ENCODE measurements around the gene ZFR.

The ZFR gene

DNA sequence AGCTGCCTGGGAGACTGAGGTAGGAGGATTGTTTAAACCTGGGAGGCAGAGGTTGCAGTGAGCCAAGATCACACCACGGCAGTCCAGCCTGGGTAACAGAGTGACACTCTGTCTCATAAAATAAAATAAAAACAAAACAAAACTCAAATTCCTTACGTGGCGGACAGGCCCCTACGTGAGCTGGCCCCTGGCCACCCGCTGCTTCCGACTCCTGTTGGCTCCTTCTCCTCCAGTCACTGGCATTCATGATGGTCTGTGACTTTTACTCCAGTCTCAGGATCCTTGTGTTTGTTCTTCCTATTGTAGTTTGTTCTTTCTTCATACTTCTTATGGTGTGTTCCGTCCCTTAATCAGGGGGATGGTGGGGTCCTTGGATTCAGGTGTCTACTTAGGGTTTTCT is 28.5 kb upstream of the ZFR start:
- H4K20me1 ChIP-seq (ENCODE audit: insufficient read depth, low read length) = no peaks in the 10 kb centered on the region
- H3K79me2 ChIP-seq (ENCODE audit: insufficient read depth, low read length) = no peaks in the 10 kb centered on the region
- H3K27ac ChIP-seq (ENCODE audit: low read length) = no peak overlapping the region
- TF ChIP-seq EZH2 (IDR thresholded peaks at IDR 0.05; ENCODE audit: borderline replicate concordance, low read depth, low read length, severe bottlenecking) (no peak), CTCF (IDR thresholded peaks at IDR 0.05; ENCODE audit: borderline replicate concordance, extremely low read depth, low read length, poor library complexity, severe bottlenecking) (no peak)
- H3K27me3 ChIP-seq (ENCODE audit: insufficient read depth, low read length, poor library complexity) = no peaks in the 10 kb centered on the region
- DNase-seq = no peak
- no peak overlapping the region for H2AFZ ChIP-seq (ENCODE audit: low read depth, low read length)
- H3K4me3 ChIP-seq (ENCODE audit: low read depth in 1 of 2, low read length in 2 of 2) = no peak overlapping the region
- H3K4me2 ChIP-seq (ENCODE audit: insufficient read depth, low read length) = no peak overlapping the region
- ATAC-seq (ENCODE audit: insufficient read depth, low read depth) = no peak
- no peaks in the 10 kb centered on the region for H3K36me3 ChIP-seq (ENCODE audit: insufficient read depth, low read length)
- no peak overlapping the region for H3K9ac ChIP-seq (ENCODE audit: low read depth, low read length)
- H3K4me1 ChIP-seq (ENCODE audit: insufficient read depth, low read length) = no peaks in the 10 kb centered on the region
- no peaks in the 10 kb centered on the region for H3K9me3 ChIP-seq (ENCODE audit: insufficient read depth, low read length, severe bottlenecking)

DNA sequence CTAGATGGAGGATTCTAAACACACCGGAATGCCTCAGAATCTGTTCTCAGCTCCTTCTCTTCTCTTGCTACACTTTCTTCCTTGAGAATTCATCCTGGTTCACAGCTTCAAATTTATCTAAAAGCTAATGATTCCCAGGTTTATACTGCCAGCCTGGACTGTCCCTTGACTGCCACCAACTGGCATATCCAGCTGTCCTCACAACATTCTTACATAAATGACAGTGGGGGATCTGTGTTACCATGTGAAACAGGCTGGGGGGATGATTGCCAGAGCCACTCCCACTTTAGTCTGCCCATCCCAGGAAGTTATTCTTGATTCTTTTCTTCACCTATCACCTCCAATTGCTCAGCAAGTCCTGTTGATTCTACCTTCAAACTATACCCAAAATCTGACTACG is 27.2 kb upstream of the ZFR start:
- Histone ChIP-seq H3K36me3 (ENCODE audit: insufficient read depth, low read length) (no peaks in the 10 kb centered on the region), H3K27me3 (ENCODE audit: insufficient read depth, low read length, poor library complexity) (no peaks in the 10 kb centered on the region), H3K9ac (ENCODE audit: low read depth, low read length) (no peak overlapping the region), H3K9me3 (ENCODE audit: insufficient read depth, low read length, severe bottlenecking) (no peaks in the 10 kb centered on the region), H3K79me2 (ENCODE audit: insufficient read depth, low read length) (no peaks in the 10 kb centered on the region), H3K4me2 (ENCODE audit: insufficient read depth, low read length) (no peak overlapping the region), H2AFZ (ENCODE audit: low read depth, low read length) (no peak overlapping the region), H4K20me1 (ENCODE audit: insufficient read depth, low read length) (no peaks in the 10 kb centered on the region), H3K27ac (ENCODE audit: low read length) (no peak overlapping the region), H3K4me1 (ENCODE audit: insufficient read depth, low read length) (no peaks in the 10 kb centered on the region), H3K4me3 (ENCODE audit: low read depth in 1 of 2, low read length in 2 of 2) (no peak overlapping the region)
- DNase-seq (no peak), ATAC-seq (ENCODE audit: insufficient read depth, low read depth) (no peak)
- TF ChIP-seq CTCF (IDR thresholded peaks at IDR 0.05; ENCODE audit: borderline replicate concordance, extremely low read depth, low read length, poor library complexity, severe bottlenecking) = no peak
- TF ChIP-seq EZH2 (IDR thresholded peaks at IDR 0.05; ENCODE audit: borderline replicate concordance, low read depth, low read length, severe bottlenecking) = no peak

- Histone ChIP-seq H4K20me1 (ENCODE audit: insufficient read depth, low read length) (no peaks in the 10 kb centered on the region), H3K4me2 (ENCODE audit: insufficient read depth, low read length) (no peak overlapping the region), H3K4me1 (ENCODE audit: insufficient read depth, low read length) (no peaks in the 10 kb centered on the region), H3K9ac (ENCODE audit: low read depth, low read length) (no peak overlapping the region), H3K4me3 (ENCODE audit: low read depth in 1 of 2, low read length in 2 of 2) (no peak overlapping the region), H3K27ac (ENCODE audit: low read length) (no peak overlapping the region), H3K27me3 (ENCODE audit: insufficient read depth, low read length, poor library complexity) (no peaks in the 10 kb centered on the region), H2AFZ (ENCODE audit: low read depth, low read length) (no peak overlapping the region), H3K9me3 (ENCODE audit: insufficient read depth, low read length, severe bottlenecking) (no peaks in the 10 kb centered on the region), H3K79me2 (ENCODE audit: insufficient read depth, low read length) (no peaks in the 10 kb centered on the region), H3K36me3 (ENCODE audit: insufficient read depth, low read length) (no peaks in the 10 kb centered on the region)
- no peak for TF ChIP-seq CTCF (IDR thresholded peaks at IDR 0.05; ENCODE audit: borderline replicate concordance, extremely low read depth, low read length, poor library complexity, severe bottlenecking)
- no peak for TF ChIP-seq EZH2 (IDR thresholded peaks at IDR 0.05; ENCODE audit: borderline replicate concordance, low read depth, low read length, severe bottlenecking)
- ATAC-seq (ENCODE audit: insufficient read depth, low read depth) (no peak), DNase-seq (no peak)
Measured at GRCh38 chr5:32465076-32465475, 20.5 kb upstream of the ZFR start.

GRCh38 chr5:32462618-32463017 is 18.1 kb upstream of the ZFR start:
- Histone ChIP-seq H3K27me3 (ENCODE audit: insufficient read depth, low read length, poor library complexity) (no peaks in the 10 kb centered on the region), H3K9ac (ENCODE audit: low read depth, low read length) (no peak overlapping the region), H3K9me3 (ENCODE audit: insufficient read depth, low read length, severe bottlenecking) (no peaks in the 10 kb centered on the region), H3K4me2 (ENCODE audit: insufficient read depth, low read length) (no peak overlapping the region), H4K20me1 (ENCODE audit: insufficient read depth, low read length) (no peaks in the 10 kb centered on the region), H3K27ac (ENCODE audit: low read length) (no peak overlapping the region), H3K4me1 (ENCODE audit: insufficient read depth, low read length) (no peaks in the 10 kb centered on the region), H3K36me3 (ENCODE audit: insufficient read depth, low read length) (no peaks in the 10 kb centered on the region), H2AFZ (ENCODE audit: low read depth, low read length) (no peak overlapping the region), H3K79me2 (ENCODE audit: insufficient read depth, low read length) (no peaks in the 10 kb centered on the region), H3K4me3 (ENCODE audit: low read depth in 1 of 2, low read length in 2 of 2) (no peak overlapping the region)
- ATAC-seq (ENCODE audit: insufficient read depth, low read depth) = no peak; the same call in 2 of the 3 replicates
- TF ChIP-seq EZH2 (IDR thresholded peaks at IDR 0.05; ENCODE audit: borderline replicate concordance, low read depth, low read length, severe bottlenecking) (no peak), CTCF (IDR thresholded peaks at IDR 0.05; ENCODE audit: borderline replicate concordance, extremely low read depth, low read length, poor library complexity, severe bottlenecking) (no peak)
- DNase-seq = no peak
